Activated naive CD4-positive, alpha-beta T cell treated with anti-CD3 and anti-CD28 coated beads, Interleukin-2, amount 50 U/mL, for 72 hours (primary cell): Measurements from ENCODE around the gene LSM2. TPM values are rescaled to one million over a fixed set of nuclear protein-coding genes. Genes with fewer than 3 reads are reported as not detected.

Experiments
- ATAC-seq, 2 donors: fragments of 150-1000 bp; cut with Tn5 transposase; 2 replicates each; pipeline ENCODE4 v1.10.0; 2021; ENCODE audit warnings: mild to moderate bottlenecking in 2 of 2, moderate library complexity in 2 of 2
- DNase-seq, 2 donors: peaks; one replicate each; pipeline ENCODE4 v3.0.0; 2021 to 2022; ENCODE audit warnings: low spot score in 2 of 2
- H3K27ac Mint-ChIP-seq, 2 donors: one replicate each; pipeline ENCODE4 v1.8.0; 2022; ENCODE audit warnings: mild to moderate bottlenecking in 2 of 2, mixed read lengths in 2 of 2
- H3K36me3 Mint-ChIP-seq, 2 donors: one replicate each; pipeline ENCODE4 v1.8.0; 2022; ENCODE audit warnings: mixed read lengths in 2 of 2
- H3K9me3 Mint-ChIP-seq, 2 donors: one replicate each; pipeline ENCODE4 v1.8.0; 2022; ENCODE audit warnings: mixed read lengths in 2 of 2
- total RNA-seq, 2 donors: library from RNA; stranded (reverse); gene quantifications; one replicate each; pipeline ENCODE4 v1.2.3, GENCODE V29; 2022

Gene LSM2
- total RNA-seq, 2 donors from 2014 or later: 150 to 173 TPM

GRCh38 chr6:31775633-31776484 is 30.9 kb downstream of the LSM2 start:
- DNase-seq (no peak), ATAC-seq (no peak)
- no peaks in the 10 kb centered on the region for H3K9me3 Mint-ChIP-seq
- peaks cover 0 to 1% of the 10 kb centered on the region in 2 donors for H3K36me3 Mint-ChIP-seq
- peak overlapping the region; percentile 29 to 63 for H3K27ac Mint-ChIP-seq

GRCh38 chr6:31775184-31775583 is 31.6 kb downstream of the LSM2 start:
- Mint-ChIP-seq H3K27ac (peak overlapping the region in 1 of 2 donors; percentile 63), H3K9me3 (no peaks in the 10 kb centered on the region), H3K36me3 (no peaks in the 10 kb centered on the region)
- no peak for DNase-seq
- no peak for ATAC-seq

GRCh38 chr6:31771992-31772358 is 34.8 kb downstream of the LSM2 start:
- Mint-ChIP-seq H3K36me3 (no peaks in the 10 kb centered on the region), H3K9me3 (no peaks in the 10 kb centered on the region), H3K27ac (no peak overlapping the region)
- no peak for DNase-seq
- peak in 1 of 2 donors; percentile 52 for ATAC-seq

- DNase-seq (no peak), ATAC-seq (no peak)
- Mint-ChIP-seq H3K27ac (no peak overlapping the region), H3K36me3 (no peaks in the 10 kb centered on the region), H3K9me3 (no peaks in the 10 kb centered on the region)
Measured at GRCh38 chr6:31770860-31771259, 35.9 kb downstream of the LSM2 start.

GRCh38 chr6:31769684-31770371 is 36.9 kb downstream of the LSM2 start:
- H3K36me3 Mint-ChIP-seq: no peaks in the 10 kb centered on the region
- H3K9me3 Mint-ChIP-seq: no peaks in the 10 kb centered on the region
- no peak overlapping the region for H3K27ac Mint-ChIP-seq
- DNase-seq: peak in 1 of 2 donors; percentile 92
- ATAC-seq: peak; percentile 62 to 85

GRCh38 chr6:31768363-31769257 is 38.2 kb downstream of the LSM2 start:
- no peak overlapping the region for H3K27ac Mint-ChIP-seq
- H3K36me3 Mint-ChIP-seq: peaks cover 0 to 4% of the 10 kb centered on the region in 2 donors
- ATAC-seq: no peak
- DNase-seq: no peak
- no peaks in the 10 kb centered on the region for H3K9me3 Mint-ChIP-seq

- Mint-ChIP-seq H3K36me3 (peaks cover 5 to 8% of the 10 kb centered on the region in 2 donors), H3K27ac (no peak overlapping the region), H3K9me3 (no peaks in the 10 kb centered on the region)
- ATAC-seq: no peak
- no peak for DNase-seq
Measured at GRCh38 chr6:31767096-31767645, 39.6 kb downstream of the LSM2 start.

GRCh38 chr6:31765910-31766794 is 40.6 kb downstream of the LSM2 start:
- no peak for ATAC-seq
- peaks cover 8 to 11% of the 10 kb centered on the region in 2 donors for H3K36me3 Mint-ChIP-seq

GRCh38 chr6:31765559-31765909 is 41.2 kb downstream of the LSM2 start:
- peak overlapping the region in 1 of 2 donors; percentile 74 for H3K27ac Mint-ChIP-seq
- no peaks in the 10 kb centered on the region for H3K9me3 Mint-ChIP-seq
- no peak for DNase-seq
- no peak for ATAC-seq
- peaks cover 14 to 16% of the 10 kb centered on the region in 2 donors for H3K36me3 Mint-ChIP-seq

More at GRCh38 chr6:31765910-31766794, 40.6 kb downstream of the LSM2 start:
- no peak for DNase-seq
- H3K9me3 Mint-ChIP-seq: no peaks in the 10 kb centered on the region
- no peak overlapping the region for H3K27ac Mint-ChIP-seq

- no peak for ATAC-seq
- no peak for DNase-seq
- Mint-ChIP-seq H3K36me3 (peaks cover 25 to 30% of the 10 kb centered on the region in 2 donors), H3K27ac (peak overlapping the region; percentile 41 to 79), H3K9me3 (no peaks in the 10 kb centered on the region)
Measured at GRCh38 chr6:31764198-31764597, 42.6 kb downstream of the LSM2 start.

- H3K9me3 Mint-ChIP-seq: no peaks in the 10 kb centered on the region
- ATAC-seq: no peak
- no peak for DNase-seq
- H3K27ac Mint-ChIP-seq: peak overlapping the region; percentile 24 to 79
- H3K36me3 Mint-ChIP-seq: peaks cover 25 to 35% of the 10 kb centered on the region in 2 donors
Measured at GRCh38 chr6:31763619-31763940, 43.2 kb downstream of the LSM2 start.

GRCh38 chr6:31762878-31763618 is 43.7 kb downstream of the LSM2 start:
- Mint-ChIP-seq H3K9me3 (no peaks in the 10 kb centered on the region), H3K27ac (peak overlapping the region in 1 of 2 donors; percentile 79), H3K36me3 (peaks cover 25 to 39% of the 10 kb centered on the region in 2 donors)
- DNase-seq: no peak
- no peak for ATAC-seq

GRCh38 chr6:31762356-31762755 is 44.4 kb downstream of the LSM2 start, which contains the start of gene SAPCD1:
TSS of gene SAPCD1 (plus strand) at chr6:31762656. CDS start at chr6:31763055, 399 bp downstream.
- DNase-seq (no peak), ATAC-seq (no peak)
- Mint-ChIP-seq H3K36me3 (peaks cover 25 to 42% of the 10 kb centered on the region in 2 donors), H3K9me3 (no peaks in the 10 kb centered on the region), H3K27ac (peak within 1 kb of the TSS; percentile 79 to 93)

- DNase-seq: no peak
- no peaks in the 10 kb centered on the region for H3K9me3 Mint-ChIP-seq
- ATAC-seq: no peak
- peaks cover 25 to 42% of the 10 kb centered on the region in 2 donors for H3K36me3 Mint-ChIP-seq
- H3K27ac Mint-ChIP-seq: no peak overlapping the region
Measured at GRCh38 chr6:31761343-31761742, 45.4 kb downstream of the LSM2 start.

GRCh38 chr6:31760790-31761189 is 46.0 kb downstream of the LSM2 start:
- no peaks in the 10 kb centered on the region for H3K9me3 Mint-ChIP-seq
- no peak for ATAC-seq
- peaks cover 25 to 42% of the 10 kb centered on the region in 2 donors for H3K36me3 Mint-ChIP-seq
- peak overlapping the region in 1 of 2 donors; percentile 16 for H3K27ac Mint-ChIP-seq
- no peak for DNase-seq
